GM21529 (cell line): Measurements from ENCODE around the gene CDK5RAP2.
"Not testable (repeated sequence)": the region's sequence is repeated elsewhere in the genome, so short reads cannot be mapped to it uniquely, and the experiment has no call there.

Experiments used
- ATAC-seq: cut with Tn5 transposase; IDR thresholded peaks from one replicate; pipeline ENCODE4 v1.9.1; 2021; ENCODE audit not compliant: unreplicated experiment

The CDK5RAP2 gene

GRCh38 chr9:120475341-120475740 lies 104.6 kb downstream of the CDK5RAP2 start:
- ATAC-seq, result no peak

GRCh38 chr9:120474591-120475243 lies 105.2 kb downstream of the CDK5RAP2 start:
- ATAC-seq, result no peak

GRCh38 chr9:120473608-120474007 lies 106.4 kb downstream of the CDK5RAP2 start:
- no peak for ATAC-seq

GRCh38 chr9:120465685-120466407 lies 114.1 kb downstream of the CDK5RAP2 start:
- ATAC-seq, result no peak

GRCh38 chr9:120464887-120465421 lies 115.0 kb downstream of the CDK5RAP2 start:
- no peak for ATAC-seq

- ATAC-seq, result no peak
Measured at GRCh38 chr9:120464176-120464886, 115.6 kb downstream of the CDK5RAP2 start.

GRCh38 chr9:120463765-120464164 lies 116.2 kb downstream of the CDK5RAP2 start:
- ATAC-seq, result no peak

- not testable (repeated sequence) for ATAC-seq
Measured at GRCh38 chr9:120461677-120462076, 118.3 kb downstream of the CDK5RAP2 start.

GRCh38 chr9:120456218-120456617 lies 123.7 kb downstream of the CDK5RAP2 start:
- no peak for ATAC-seq

- ATAC-seq, result no peak
Measured at GRCh38 chr9:120454467-120454866, 125.5 kb downstream of the CDK5RAP2 start.

- ATAC-seq, result no peak
Measured at GRCh38 chr9:120453792-120454191, 126.2 kb downstream of the CDK5RAP2 start.

GRCh38 chr9:120452631-120453030 lies 127.3 kb downstream of the CDK5RAP2 start:
- ATAC-seq, result no peak

GRCh38 chr9:120450916-120451315 lies 129.1 kb downstream of the CDK5RAP2 start:
- no peak for ATAC-seq

GRCh38 chr9:120449566-120449965 lies 130.4 kb downstream of the CDK5RAP2 start:
- no peak for ATAC-seq

GRCh38 chr9:120447959-120448500 lies 131.9 kb downstream of the CDK5RAP2 start:
- ATAC-seq, result no peak

- no peak for ATAC-seq
Measured at GRCh38 chr9:120446671-120447070, 133.3 kb downstream of the CDK5RAP2 start.

GRCh38 chr9:120443976-120444375 lies 136.0 kb downstream of the CDK5RAP2 start:
- ATAC-seq, result no peak

GRCh38 chr9:120443489-120443888 lies 136.5 kb downstream of the CDK5RAP2 start:
- no peak for ATAC-seq

GRCh38 chr9:120442308-120442995 lies 137.5 kb downstream of the CDK5RAP2 start:
- ATAC-seq, result no peak

- ATAC-seq, result no peak
Measured at GRCh38 chr9:120441426-120442307, 138.3 kb downstream of the CDK5RAP2 start.
